Measurements from ENCODE around the gene TAGLN2. TPM values are rescaled to one million over a fixed set of nuclear protein-coding genes. Genes with fewer than 3 reads are reported as not detected.

Gene TAGLN2
- total RNA-seq, 4 donors from 2014 or later = 242 to 569 (median 258) TPM

DNA sequence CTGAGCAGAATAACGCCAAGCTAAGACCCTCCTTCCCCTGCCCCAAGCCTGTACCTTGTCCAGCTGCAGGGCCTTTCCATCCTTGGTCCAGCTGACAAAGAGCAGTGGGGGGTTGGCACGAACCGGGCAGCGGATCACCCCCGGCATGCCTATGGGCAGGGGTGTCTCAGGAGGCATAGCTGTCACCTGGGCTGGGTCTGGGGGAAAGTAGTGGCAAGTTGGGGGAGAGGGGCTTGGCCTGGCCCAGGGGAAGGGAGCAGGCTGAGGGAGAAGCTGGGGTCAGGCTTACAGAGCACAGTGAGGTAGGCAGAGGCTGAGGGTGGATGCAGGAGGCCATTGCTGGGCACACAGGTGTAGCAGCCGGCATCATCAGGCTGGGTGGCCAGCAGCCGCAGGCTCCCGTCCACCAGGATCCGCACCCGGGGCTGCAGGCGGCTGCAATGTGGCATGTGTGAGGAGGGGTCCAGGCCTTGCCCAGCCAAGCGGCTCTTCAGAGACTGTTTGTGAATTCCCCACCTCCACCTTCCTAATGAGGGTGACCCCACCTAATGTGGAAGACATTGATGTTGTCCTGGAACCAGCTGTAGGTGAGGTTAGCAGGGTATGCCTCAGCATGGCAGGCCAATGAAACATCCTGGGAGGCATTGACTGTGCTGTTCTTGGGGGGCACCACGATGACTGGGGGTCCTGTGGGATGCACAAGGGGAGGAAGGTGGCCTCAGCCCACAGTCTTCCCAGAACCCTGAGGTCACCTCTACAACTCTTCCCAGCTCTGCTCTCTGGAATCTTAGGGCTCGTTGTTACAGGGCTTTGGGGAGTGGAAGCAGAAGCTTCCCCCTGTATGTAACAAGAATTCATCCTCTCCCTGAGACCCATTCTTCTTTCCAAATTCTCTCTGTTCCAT lies 9.1 kb upstream of the TAGLN2 start:
- no peak for ATAC-seq (ENCODE audit: low FRiP score)
- TF ChIP-seq, protein P1, sequence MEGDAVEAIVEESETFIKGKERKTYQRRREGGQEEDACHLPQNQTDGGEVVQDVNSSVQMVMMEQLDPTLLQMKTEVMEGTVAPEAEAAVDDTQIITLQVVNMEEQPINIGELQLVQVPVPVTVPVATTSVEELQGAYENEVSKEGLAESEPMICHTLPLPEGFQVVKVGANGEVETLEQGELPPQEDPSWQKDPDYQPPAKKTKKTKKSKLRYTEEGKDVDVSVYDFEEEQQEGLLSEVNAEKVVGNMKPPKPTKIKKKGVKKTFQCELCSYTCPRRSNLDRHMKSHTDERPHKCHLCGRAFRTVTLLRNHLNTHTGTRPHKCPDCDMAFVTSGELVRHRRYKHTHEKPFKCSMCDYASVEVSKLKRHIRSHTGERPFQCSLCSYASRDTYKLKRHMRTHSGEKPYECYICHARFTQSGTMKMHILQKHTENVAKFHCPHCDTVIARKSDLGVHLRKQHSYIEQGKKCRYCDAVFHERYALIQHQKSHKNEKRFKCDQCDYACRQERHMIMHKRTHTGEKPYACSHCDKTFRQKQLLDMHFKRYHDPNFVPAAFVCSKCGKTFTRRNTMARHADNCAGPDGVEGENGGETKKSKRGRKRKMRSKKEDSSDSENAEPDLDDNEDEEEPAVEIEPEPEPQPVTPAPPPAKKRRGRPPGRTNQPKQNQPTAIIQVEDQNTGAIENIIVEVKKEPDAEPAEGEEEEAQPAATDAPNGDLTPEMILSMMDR (IDR thresholded peaks at IDR 0.05) = no peak
- DNase-seq (ENCODE audit: low spot score) = no peak

- TF ChIP-seq, protein P1 (IDR thresholded peaks at IDR 0.05) = no peak
- DNase-seq (ENCODE audit: low spot score) = no peak
Observed at GRCh38 chr1:159933347-159933746, 8.0 kb upstream of the TAGLN2 start.

DNA sequence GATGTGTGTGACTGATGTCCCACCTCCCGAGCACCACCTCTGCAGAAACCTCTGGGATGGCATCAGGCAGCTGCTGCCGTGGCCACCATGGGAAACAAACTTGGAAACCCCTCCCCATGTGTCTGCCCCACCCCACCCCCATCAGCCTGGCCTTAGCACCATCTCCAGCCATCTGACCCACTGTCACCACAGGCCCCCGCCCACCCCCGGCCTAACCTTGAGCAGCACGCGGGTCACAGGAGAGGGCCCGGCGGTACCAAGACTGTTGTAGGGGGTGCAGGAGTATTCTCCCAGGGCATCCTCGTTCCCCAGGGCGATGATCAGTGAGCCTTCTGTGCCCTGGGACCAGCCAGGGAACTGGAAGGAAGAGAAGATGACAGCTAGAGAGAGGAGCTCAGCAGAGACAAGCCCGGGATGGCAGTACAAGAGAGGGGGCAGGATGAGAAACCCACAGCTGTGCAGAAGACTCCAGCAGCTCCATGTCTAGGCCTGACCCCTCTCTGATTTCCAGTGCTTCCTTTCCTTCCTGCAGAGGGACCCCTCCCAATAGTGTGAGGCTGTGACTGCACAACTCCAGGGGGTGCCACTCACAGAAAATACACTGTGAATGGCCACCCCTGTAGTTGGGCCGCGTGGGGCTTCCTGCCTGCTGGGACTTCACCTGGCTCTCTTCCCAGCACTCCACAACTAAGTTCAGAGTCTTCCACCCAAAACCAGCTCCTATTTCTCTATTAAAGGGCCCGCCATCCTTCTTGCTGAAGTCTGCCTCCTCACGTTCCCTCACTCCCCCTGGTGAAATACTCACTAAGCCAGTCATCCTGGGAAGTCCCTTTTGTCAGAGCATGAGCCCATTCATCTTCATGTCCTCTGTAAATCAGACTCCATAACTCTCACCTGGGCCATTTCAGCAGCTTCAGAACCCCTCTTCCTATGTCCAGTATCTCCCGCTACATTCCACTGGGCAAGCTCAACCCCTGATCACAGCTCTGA lies 7.3 kb upstream of the TAGLN2 start:
- TF ChIP-seq, protein P1 (IDR thresholded peaks at IDR 0.05) = no peak
- no peak for ATAC-seq (ENCODE audit: low FRiP score)
- no peak for DNase-seq (ENCODE audit: low spot score)

More at GRCh38 chr1:159933347-159933746, 8.0 kb upstream of the TAGLN2 start:
- no peak for ATAC-seq (ENCODE audit: low FRiP score)

- TF ChIP-seq, protein P1 (IDR thresholded peaks at IDR 0.05) = no peak
- DNase-seq (ENCODE audit: low spot score) = no peak
- ATAC-seq (ENCODE audit: low FRiP score) = peak; percentile 15
Observed at GRCh38 chr1:159931795-159932173, 6.5 kb upstream of the TAGLN2 start.

GRCh38 chr1:159931101-159931794 lies 5.9 kb upstream of the TAGLN2 start:
- TF ChIP-seq, protein P1 (IDR thresholded peaks at IDR 0.05) = no peak
- ATAC-seq (ENCODE audit: low FRiP score) (no peak), DNase-seq (ENCODE audit: low spot score) (no peak)

DNA sequence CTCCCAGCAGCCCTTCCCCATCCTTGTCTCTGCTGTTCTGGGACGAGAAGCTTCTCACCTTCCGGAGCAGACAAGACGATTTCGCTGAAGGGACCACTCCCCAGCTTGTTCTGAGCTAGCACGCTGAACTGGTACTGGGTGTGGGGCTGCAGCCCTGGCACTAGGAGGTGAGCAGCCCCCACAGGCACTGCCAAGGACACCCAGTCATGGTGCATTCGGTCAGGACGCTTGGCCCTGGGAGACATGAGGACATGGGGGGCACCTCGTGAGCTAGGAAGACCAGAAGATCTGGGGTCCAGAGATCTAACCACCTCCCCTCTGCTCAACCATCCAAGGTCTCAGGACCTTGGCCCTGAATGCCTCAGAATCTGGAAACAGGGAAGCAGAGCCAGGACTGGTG lies 5.3 kb upstream of the TAGLN2 start:
- TF ChIP-seq, protein P1 (IDR thresholded peaks at IDR 0.05) = no peak
- ATAC-seq (ENCODE audit: low FRiP score) (no peak), DNase-seq (ENCODE audit: low spot score) (no peak)
